ENCODE measurements around the gene PRRC2B. TPM values are rescaled to one million over a fixed set of nuclear protein-coding genes. Genes with fewer than 3 reads are reported as not detected.
"Not testable (repeated sequence)": the region's sequence is repeated elsewhere in the genome, so short reads cannot be mapped to it uniquely, and the experiment has no call there.

Gene PRRC2B
- 100 to 1,000 TPM; 137 to 191 (median 164) TPM for polyA plus RNA-seq (ENCODE audit: insufficient read depth in 1 of 5, insufficient read length in 5 of 5, low replicate concordance in 1 of 5)
- long read RNA-seq, donor 1, full-length matches to known transcripts: 12 of 144 reads
- long read RNA-seq, donor 1, partial matches to known transcripts: 126 of 144 reads
- long read RNA-seq, donor 1, other reads (novel, unspliced or antisense): 6 of 144 reads
- long read RNA-seq, donor 2, full-length matches to known transcripts: 4 of 16 reads
- long read RNA-seq, donor 2, partial matches to known transcripts: 12 of 16 reads
- long read RNA-seq, donor 2, other reads (novel, unspliced or antisense): 0 of 16 reads
- long read RNA-seq, donor 3, full-length matches to known transcripts: 4 of 12 reads
- long read RNA-seq, donor 3, partial matches to known transcripts: 8 of 12 reads
- long read RNA-seq, donor 3, other reads (novel, unspliced or antisense): 0 of 12 reads
- long read RNA-seq, donor 4, full-length matches to known transcripts: 5 of 62 reads
- long read RNA-seq, donor 4, partial matches to known transcripts: 57 of 62 reads
- long read RNA-seq, donor 4, other reads (novel, unspliced or antisense): 0 of 62 reads
- long read RNA-seq, donor 5, full-length matches to known transcripts: 3 of 61 reads
- long read RNA-seq, donor 5, partial matches to known transcripts: 58 of 61 reads
- long read RNA-seq, donor 5, other reads (novel, unspliced or antisense): 0 of 61 reads
- long read RNA-seq, donor 6, full-length matches to known transcripts: 4 of 56 reads
- long read RNA-seq, donor 6, partial matches to known transcripts: 52 of 56 reads
- long read RNA-seq, donor 6, other reads (novel, unspliced or antisense): 0 of 56 reads
- long read RNA-seq, donor 7, full-length matches to known transcripts: 10 of 136 reads
- long read RNA-seq, donor 7, partial matches to known transcripts: 126 of 136 reads
- long read RNA-seq, donor 7, other reads (novel, unspliced or antisense): 0 of 136 reads
- long read RNA-seq, donor 8, full-length matches to known transcripts: 6 of 6 reads
- long read RNA-seq, donor 8, partial matches to known transcripts: 0 of 6 reads
- long read RNA-seq, donor 8, other reads (novel, unspliced or antisense): 0 of 6 reads

- DNase-seq: peak; percentile 89 to 90
These were observed at the start of gene PRRC2B for GRCh38 chr9:131393622-131394463. Gene PRRC2B, plus strand, starts transcription at chr9:131394086. Its CDS starts 36,059 bp downstream, at chr9:131430145.

GRCh38 chr9:131344931-131345535 is 48.9 kb upstream of the PRRC2B start:
- DNase-seq: not testable (repeated sequence)

GRCh38 chr9:131346559-131346958 is 47.3 kb upstream of the PRRC2B start:
- DNase-seq: no peak

- DNase-seq: no peak
These were observed 46.4 kb upstream of the PRRC2B start for GRCh38 chr9:131347376-131348020.

GRCh38 chr9:131348631-131349521 is 45.0 kb upstream of the PRRC2B start:
- DNase-seq: no peak

GRCh38 chr9:131349522-131349880 is 44.4 kb upstream of the PRRC2B start:
- DNase-seq: no peak

GRCh38 chr9:131349881-131350563 is 43.9 kb upstream of the PRRC2B start:
- peak; percentile 73 to 76 for DNase-seq

- not testable (repeated sequence) for DNase-seq
These were observed 37.4 kb upstream of the PRRC2B start for GRCh38 chr9:131356479-131356878.

GRCh38 chr9:131358556-131358955 is 35.3 kb upstream of the PRRC2B start:
- no peak for DNase-seq

- peak; percentile 33 to 45 for DNase-seq
These were observed 32.6 kb upstream of the PRRC2B start for GRCh38 chr9:131361202-131361833.

- no peak for DNase-seq
These were observed 28.3 kb upstream of the PRRC2B start for GRCh38 chr9:131365546-131365945.

- DNase-seq: no peak
These were observed 27.0 kb upstream of the PRRC2B start for GRCh38 chr9:131366761-131367401.

- no peak for DNase-seq
These were observed 26.4 kb upstream of the PRRC2B start for GRCh38 chr9:131367450-131367849.

- no peak for DNase-seq
These were observed 23.2 kb upstream of the PRRC2B start for GRCh38 chr9:131370638-131371037.

- DNase-seq: not testable (repeated sequence)
These were observed 21.3 kb upstream of the PRRC2B start for GRCh38 chr9:131372599-131372973.

GRCh38 chr9:131374638-131375037 is 19.2 kb upstream of the PRRC2B start:
- not testable (repeated sequence) for DNase-seq

GRCh38 chr9:131379056-131379455 is 14.8 kb upstream of the PRRC2B start:
- no peak for DNase-seq

Measured in right lung (tissue), 10 donors.